CD4-positive, alpha-beta T cell (primary cell): ENCODE results near the gene MPP1. TPM values are rescaled to one million over a fixed set of nuclear protein-coding genes. Genes with fewer than 3 reads are reported as not detected.
"Not testable (repeated sequence)": the region's sequence is repeated elsewhere in the genome, so short reads cannot be mapped to it uniquely, and the experiment has no call there.

ENCODE experiments used
- ATAC-seq: fragments of 200-7000 bp; cut with Tn5 transposase; one replicate; pipeline ENCODE4 v1.10.0; 2022; ENCODE audit warnings: mild to moderate bottlenecking; ENCODE audit not compliant: poor library complexity
- CTCF ChIA-PET: fragments of 350-600 bp; sonication (Branson Sonifier 250); formaldehyde crosslinking; loops from one replicate; lab custom pipeline; 2021; ENCODE audit warnings: antibody characterized with exemption, inconsistent platforms; lab: Charles Lee
- POLR2A ChIA-PET: fragments of 350-600 bp; sonication (Branson Sonifier 250); formaldehyde crosslinking; loops from one replicate; lab custom pipeline; 2021; ENCODE audit warnings: antibody characterized with exemption, inconsistent platforms; lab: Charles Lee
- DNase-seq, 14 experiments: peaks; one replicate each; pipeline ENCODE4 v3.0.0-alpha.2; 2013 to 2020; ENCODE audit warnings: mixed read lengths in 2 of 14
- H3K27ac ChIP-seq, 2 donors: one replicate each; pipeline versions ENCODE4 v1.5.1 to v1.7.0; 2013; ENCODE audit warnings: low read length in 2 of 2, low read depth in 1 of 2, mild to moderate bottlenecking in 1 of 2
- H3K27me3 ChIP-seq, 2 experiments: 1 replicate in 1 of 2; 2 replicates in 1 of 2; pipeline versions ENCODE4 v1.6.1 to v1.7.0; 2013; ENCODE audit warnings: low read length in 2 of 2, control low read depth in 1 of 2, mild to moderate bottlenecking in 1 of 2, moderate library complexity in 1 of 2; ENCODE audit not compliant: insufficient read depth in 2 of 2, control insufficient read depth in 1 of 2
- H3K36me3 ChIP-seq: one replicate; pipeline ENCODE4 v1.6.1; 2013; ENCODE audit warnings: low read length, control low read depth; ENCODE audit not compliant: insufficient read depth
- H3K4me1 ChIP-seq: one replicate; pipeline ENCODE4 v1.6.1; 2013; ENCODE audit warnings: low read length, control low read depth; ENCODE audit not compliant: insufficient read depth
- H3K4me3 ChIP-seq: one replicate; pipeline ENCODE4 v1.5.1; 2013; ENCODE audit warnings: mild to moderate bottlenecking, low read length, moderate library complexity
- H3K9me3 ChIP-seq, 2 experiments: 1 replicate in 1 of 2; 2 replicates in 1 of 2; pipeline versions ENCODE4 v1.6.1 to v1.7.0; 2013; ENCODE audit warnings: low read length in 2 of 2, mild to moderate bottlenecking in 2 of 2, control low read depth in 1 of 2, moderate library complexity in 1 of 2; ENCODE audit not compliant: control insufficient read depth in 1 of 2, insufficient read depth in 1 of 2
- H3K27ac Mint-ChIP-seq: one replicate; pipeline ENCODE4 v1.8.0; 2020; ENCODE audit warnings: mixed read lengths
- H3K27me3 Mint-ChIP-seq: one replicate; pipeline ENCODE4 v1.8.0; 2021; ENCODE audit warnings: mixed read lengths
- H3K36me3 Mint-ChIP-seq: one replicate; pipeline ENCODE4 v1.8.0; 2021; ENCODE audit warnings: low read depth, mixed read lengths
- H3K4me1 Mint-ChIP-seq: one replicate; pipeline ENCODE4 v1.8.0; 2021; ENCODE audit warnings: low read depth, mixed read lengths
- H3K4me3 Mint-ChIP-seq: one replicate; pipeline ENCODE4 v1.8.0; 2020; ENCODE audit warnings: mild to moderate bottlenecking, mixed read lengths
- H3K9me3 Mint-ChIP-seq: one replicate; pipeline ENCODE4 v1.8.0; 2020; ENCODE audit warnings: mixed read lengths
- intact Hi-C, 2 experiments: fragments of 100-400 bp; cut with DNase I in 1 of 2; cut with micrococcal nuclease in 1 of 2; formaldehyde crosslinking; loops; one replicate each; pipeline versions ENCODE4 v1.15.1 to v1.9.0; 2023 to 2025; cut with DNase I, micrococcal nuclease
- total RNA-seq, 174 experiments: library from RNA in 2 of 174; stranded (reverse) in 2 of 174; gene quantifications; one replicate each; pipeline ENCODE4 v1.2.3 and lab custom pipeline; 2021 to 2026
- TF ChIP-seq, protein P1 (sequence below): fragments of 200-600 bp; IDR thresholded peaks from one replicate; pipeline ENCODE4 v1.8.0; 2022; ENCODE audit warnings: antibody characterized with exemption, mild to moderate bottlenecking

MPP1 gene
- total RNA-seq, 2 experiments from 2014 or later = 10.7 to 13.1 TPM

DNA sequence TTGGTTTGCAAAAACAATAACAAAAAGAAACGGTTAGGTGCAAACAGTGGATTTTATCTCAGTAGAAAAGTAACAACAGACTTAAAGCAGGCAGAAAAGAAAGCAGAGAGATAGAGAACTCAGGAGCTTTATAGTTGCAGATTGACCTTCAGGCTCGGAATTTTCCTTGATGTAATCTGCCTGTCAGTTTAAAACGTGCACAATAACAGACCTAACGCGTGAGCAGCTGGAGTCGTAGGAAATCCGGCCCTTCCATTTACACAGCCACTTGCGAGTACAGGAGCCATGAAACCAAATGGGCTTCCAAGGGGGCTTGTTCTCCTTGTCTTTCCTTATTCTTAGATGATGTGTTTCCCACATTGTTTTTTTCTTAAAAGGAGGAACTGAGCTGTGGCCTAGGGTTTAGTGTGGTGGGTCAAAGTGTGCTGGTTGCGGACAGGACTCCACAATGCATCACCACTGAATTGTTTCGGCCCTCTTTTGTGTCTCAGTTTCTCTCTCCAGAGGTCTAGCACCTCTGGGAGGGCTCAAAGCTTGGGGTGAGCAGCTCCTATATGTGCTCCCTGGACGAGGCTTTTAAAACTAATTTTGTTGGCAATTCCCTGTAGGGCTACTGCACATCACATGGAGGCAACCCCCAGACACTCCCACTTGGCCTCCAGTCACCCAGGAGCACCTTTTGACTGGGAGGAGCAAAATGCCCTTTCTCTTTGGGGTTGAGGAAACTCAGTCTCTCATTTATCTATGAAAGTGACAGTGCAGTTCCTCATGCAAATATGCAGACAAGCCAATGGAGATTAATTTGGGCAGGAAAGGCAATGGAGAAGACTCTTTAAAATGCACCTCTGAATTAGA, 13.9 kb upstream of the MPP1 start:
- no peak overlapping the region for H3K4me3 Mint-ChIP-seq
- H3K4me3 ChIP-seq = no peak overlapping the region
- H3K27ac ChIP-seq = no peak overlapping the region
- H3K27me3 Mint-ChIP-seq = no peaks in the 10 kb centered on the region
- TF ChIP-seq, protein P1, sequence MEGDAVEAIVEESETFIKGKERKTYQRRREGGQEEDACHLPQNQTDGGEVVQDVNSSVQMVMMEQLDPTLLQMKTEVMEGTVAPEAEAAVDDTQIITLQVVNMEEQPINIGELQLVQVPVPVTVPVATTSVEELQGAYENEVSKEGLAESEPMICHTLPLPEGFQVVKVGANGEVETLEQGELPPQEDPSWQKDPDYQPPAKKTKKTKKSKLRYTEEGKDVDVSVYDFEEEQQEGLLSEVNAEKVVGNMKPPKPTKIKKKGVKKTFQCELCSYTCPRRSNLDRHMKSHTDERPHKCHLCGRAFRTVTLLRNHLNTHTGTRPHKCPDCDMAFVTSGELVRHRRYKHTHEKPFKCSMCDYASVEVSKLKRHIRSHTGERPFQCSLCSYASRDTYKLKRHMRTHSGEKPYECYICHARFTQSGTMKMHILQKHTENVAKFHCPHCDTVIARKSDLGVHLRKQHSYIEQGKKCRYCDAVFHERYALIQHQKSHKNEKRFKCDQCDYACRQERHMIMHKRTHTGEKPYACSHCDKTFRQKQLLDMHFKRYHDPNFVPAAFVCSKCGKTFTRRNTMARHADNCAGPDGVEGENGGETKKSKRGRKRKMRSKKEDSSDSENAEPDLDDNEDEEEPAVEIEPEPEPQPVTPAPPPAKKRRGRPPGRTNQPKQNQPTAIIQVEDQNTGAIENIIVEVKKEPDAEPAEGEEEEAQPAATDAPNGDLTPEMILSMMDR = no peak
- H3K9me3 ChIP-seq = no peaks in the 10 kb centered on the region
- CTCF ChIA-PET = interaction anchor here (1.0 kb wide), 1 partner anchor 10 kb away, joined by 3 read pairs; no protein-coding TSS in a partner anchor
- no peaks in the 10 kb centered on the region for H3K36me3 ChIP-seq
- H3K4me1 Mint-ChIP-seq = no peaks in the 10 kb centered on the region
- H3K27me3 ChIP-seq = no peaks in the 10 kb centered on the region
- H3K9me3 Mint-ChIP-seq = no peaks in the 10 kb centered on the region
- POLR2A ChIA-PET = no interaction called here
- no peaks in the 10 kb centered on the region for H3K36me3 Mint-ChIP-seq
- ATAC-seq (no peak), DNase-seq (no peak)
- H3K27ac Mint-ChIP-seq = no peak overlapping the region
- H3K4me1 ChIP-seq = no peaks in the 10 kb centered on the region
- intact Hi-C loops = no loop called here

DNA sequence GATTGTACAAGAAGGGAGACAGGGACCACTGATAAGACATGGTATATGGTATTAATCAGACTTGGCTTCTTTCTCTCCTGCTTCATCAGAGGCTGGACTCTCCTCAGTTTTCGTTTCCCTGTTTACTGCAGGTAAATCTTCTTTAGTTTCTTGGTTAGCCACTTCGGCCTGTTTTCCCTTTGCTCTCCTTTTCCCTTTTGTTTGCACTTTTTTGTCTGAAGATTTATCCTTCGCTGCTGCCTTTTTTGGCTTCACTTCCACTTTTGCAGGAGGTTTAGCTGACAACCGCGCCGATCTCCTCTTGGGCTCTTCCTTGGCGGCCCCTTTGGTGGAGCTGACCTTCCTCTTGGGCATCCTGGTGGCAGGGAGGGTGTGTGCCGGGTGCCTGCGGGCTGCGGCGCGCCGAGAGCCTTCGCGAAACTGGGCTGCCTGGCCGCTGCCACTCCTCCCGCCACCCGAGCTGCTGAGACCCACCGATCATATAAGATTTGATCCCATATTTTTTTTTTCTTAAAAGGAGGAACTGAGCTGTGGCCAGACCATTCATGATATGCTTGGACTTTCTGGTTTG, 11.8 kb upstream of the MPP1 start:
- DNase-seq, H3K27me3 Mint-ChIP-seq, POLR2A ChIA-PET, intact Hi-C loops, CTCF ChIA-PET, H3K4me3 ChIP-seq, H3K36me3 ChIP-seq, H3K27ac Mint-ChIP-seq, H3K4me3 Mint-ChIP-seq, H3K4me1 Mint-ChIP-seq, H3K36me3 Mint-ChIP-seq, H3K27ac ChIP-seq, ATAC-seq, H3K4me1 ChIP-seq, H3K27me3 ChIP-seq, H3K9me3 ChIP-seq, H3K9me3 Mint-ChIP-seq: not testable (repeated sequence)

DNA sequence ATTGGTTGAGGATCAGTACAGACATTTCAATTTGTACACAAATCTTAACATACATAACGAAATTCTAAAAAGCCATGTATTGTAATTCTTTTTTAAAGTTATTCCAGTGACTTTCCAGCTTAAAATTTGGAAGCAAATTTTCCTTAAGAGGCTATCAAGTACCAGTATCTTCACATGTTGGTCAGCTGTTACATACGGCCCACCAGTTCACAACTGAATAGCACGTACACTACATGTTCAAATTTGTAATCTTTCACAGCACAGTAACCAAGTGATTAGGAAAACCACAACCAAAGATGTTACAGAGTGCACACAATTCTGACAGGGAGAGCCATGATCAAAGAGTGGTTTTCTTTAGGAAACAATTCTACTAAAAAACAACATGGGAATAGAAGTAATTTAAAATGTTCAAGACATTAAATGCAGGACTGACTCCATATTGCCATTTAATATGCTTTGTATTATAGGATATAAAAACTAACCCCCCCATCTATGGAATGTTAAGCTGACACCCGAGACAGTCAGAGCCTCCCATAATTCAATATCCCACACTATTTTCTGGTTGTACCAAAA, 11.1 kb upstream of the MPP1 start:
- H3K27me3 Mint-ChIP-seq, H3K4me1 Mint-ChIP-seq, H3K9me3 ChIP-seq, H3K27ac ChIP-seq, H3K36me3 ChIP-seq, CTCF ChIA-PET, intact Hi-C loops, H3K27me3 ChIP-seq, H3K4me3 Mint-ChIP-seq, H3K27ac Mint-ChIP-seq, ATAC-seq, H3K9me3 Mint-ChIP-seq, H3K4me1 ChIP-seq, POLR2A ChIA-PET, DNase-seq, H3K4me3 ChIP-seq, H3K36me3 Mint-ChIP-seq: not testable (repeated sequence)

DNA sequence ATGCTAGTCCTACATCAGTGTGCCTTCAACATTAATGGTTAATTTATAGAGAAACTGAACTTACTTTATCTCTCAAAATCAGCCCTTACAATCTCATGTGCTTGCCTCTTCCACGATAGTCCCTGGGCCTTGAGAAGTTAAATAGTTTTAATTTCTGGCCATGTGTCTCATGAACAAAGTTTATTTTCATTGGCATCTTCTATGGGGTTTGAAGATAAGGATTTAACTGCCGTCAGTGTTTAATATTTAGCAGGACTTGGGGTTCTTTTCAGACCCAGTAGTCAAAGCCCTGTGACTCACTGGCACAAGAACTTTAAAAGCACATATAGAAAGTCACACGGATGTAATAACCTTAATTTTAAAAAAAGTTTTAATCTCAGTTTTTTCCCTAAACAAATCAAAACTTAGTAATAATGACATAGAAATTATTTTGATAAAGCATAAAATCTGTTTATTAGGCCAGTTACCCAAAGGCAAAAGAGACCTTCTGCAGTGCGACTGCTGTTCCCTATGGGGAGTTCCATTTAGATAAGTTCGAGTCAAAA, 10.1 kb upstream of the MPP1 start:
- H3K27me3 ChIP-seq = peaks cover 0 to 2% of the 10 kb centered on the region in 2 experiments
- H3K4me3 ChIP-seq = no peak overlapping the region
- no peaks in the 10 kb centered on the region for H3K9me3 Mint-ChIP-seq
- ChIA-PET POLR2A (no interaction called here), CTCF (no interaction called here)
- no peak overlapping the region for H3K27ac Mint-ChIP-seq
- TF ChIP-seq, protein P1 = no peak
- ATAC-seq (no peak), DNase-seq (no peak)
- intact Hi-C loops = no loop called here
- H3K4me1 ChIP-seq = no peaks in the 10 kb centered on the region
- no peaks in the 10 kb centered on the region for H3K36me3 ChIP-seq
- H3K4me3 Mint-ChIP-seq = no peak overlapping the region
- H3K27ac ChIP-seq = no peak overlapping the region
- H3K4me1 Mint-ChIP-seq = no peaks in the 10 kb centered on the region
- no peaks in the 10 kb centered on the region for H3K36me3 Mint-ChIP-seq
- no peaks in the 10 kb centered on the region for H3K9me3 ChIP-seq
- no peaks in the 10 kb centered on the region for H3K27me3 Mint-ChIP-seq
